Smooth muscle cell of the pulmonary artery (primary cell): ENCODE data around the gene HES5. TPM values are rescaled to one million over a fixed set of nuclear protein-coding genes. Genes with fewer than 3 reads are reported as not detected.

ENCODE experiments used
- total RNA-seq: library from RNA; depleted of rRNA; stranded (reverse); fragments of >200 nt; gene quantifications from 2 replicates; pipeline ENCODE4 v1.2.3, GENCODE V29; 2014

Gene HES5, protein sequence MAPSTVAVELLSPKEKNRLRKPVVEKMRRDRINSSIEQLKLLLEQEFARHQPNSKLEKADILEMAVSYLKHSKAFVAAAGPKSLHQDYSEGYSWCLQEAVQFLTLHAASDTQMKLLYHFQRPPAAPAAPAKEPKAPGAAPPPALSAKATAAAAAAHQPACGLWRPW
- total RNA-seq: not detected in 2 replicates

DNA sequence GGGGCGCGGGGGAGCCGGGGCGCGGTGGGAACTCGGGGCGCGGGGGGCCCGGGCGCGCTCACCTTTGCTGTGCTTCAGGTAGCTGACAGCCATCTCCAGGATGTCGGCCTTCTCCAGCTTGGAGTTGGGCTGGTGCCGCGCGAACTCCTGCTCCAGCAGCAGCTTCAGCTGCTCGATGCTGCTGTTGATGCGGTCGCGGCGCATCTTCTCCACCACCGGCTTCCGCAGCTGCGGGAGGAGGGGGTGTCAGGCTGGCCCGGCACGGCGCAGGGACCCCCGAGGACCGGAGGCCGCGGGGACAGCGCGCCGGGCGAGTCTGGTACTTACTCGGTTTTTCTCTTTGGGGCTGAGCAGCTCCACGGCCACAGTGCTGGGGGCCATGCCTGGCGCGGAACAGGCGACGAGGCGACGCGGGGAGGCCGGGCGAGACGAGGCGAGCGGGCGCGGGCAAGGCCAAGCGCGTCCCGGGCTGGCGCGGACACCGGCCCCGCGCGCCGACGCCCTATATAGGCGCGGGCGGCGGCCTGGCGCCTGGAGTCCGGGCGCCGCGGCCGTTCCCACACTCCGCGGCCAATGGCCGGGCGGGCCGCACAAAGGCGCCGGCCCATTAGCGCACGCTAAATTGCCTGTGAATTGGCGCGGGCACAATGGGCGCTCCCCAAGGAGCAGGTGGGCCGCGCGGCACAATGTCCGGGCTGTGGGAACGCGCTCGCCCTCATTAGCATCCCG lies at the start of gene HES5:
Gene HES5, minus strand, starts transcription at position 480 of the 729 bp plus-strand sequence. Its CDS starts 99 bp downstream, at position 381.

DNA sequence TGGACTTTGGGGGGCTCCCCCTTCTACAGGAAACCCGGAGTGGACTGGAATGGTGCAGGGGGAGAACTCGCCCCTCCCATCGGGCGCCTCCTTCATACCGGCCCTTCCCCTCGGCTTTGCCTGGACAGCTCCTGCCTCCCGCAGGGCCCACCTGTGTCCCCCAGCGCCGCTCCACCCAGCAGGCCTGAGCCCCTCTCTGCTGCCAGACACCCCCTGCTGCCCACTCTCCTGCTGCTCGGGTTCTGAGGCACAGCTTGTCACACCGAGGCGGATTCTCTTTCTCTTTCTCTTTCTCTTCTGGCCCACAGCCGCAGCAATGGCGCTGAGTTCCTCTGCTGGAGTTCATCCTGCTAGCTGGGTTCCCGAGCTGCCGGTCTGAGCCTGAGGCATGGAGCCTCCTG lies 26.2 kb upstream of the HES5 start, which contains the start of gene TNFRSF14:
Gene TNFRSF14, plus strand, starts transcription at position 95 of the 401 bp plus-strand sequence. Its CDS starts 294 bp downstream, at position 389.

DNA sequence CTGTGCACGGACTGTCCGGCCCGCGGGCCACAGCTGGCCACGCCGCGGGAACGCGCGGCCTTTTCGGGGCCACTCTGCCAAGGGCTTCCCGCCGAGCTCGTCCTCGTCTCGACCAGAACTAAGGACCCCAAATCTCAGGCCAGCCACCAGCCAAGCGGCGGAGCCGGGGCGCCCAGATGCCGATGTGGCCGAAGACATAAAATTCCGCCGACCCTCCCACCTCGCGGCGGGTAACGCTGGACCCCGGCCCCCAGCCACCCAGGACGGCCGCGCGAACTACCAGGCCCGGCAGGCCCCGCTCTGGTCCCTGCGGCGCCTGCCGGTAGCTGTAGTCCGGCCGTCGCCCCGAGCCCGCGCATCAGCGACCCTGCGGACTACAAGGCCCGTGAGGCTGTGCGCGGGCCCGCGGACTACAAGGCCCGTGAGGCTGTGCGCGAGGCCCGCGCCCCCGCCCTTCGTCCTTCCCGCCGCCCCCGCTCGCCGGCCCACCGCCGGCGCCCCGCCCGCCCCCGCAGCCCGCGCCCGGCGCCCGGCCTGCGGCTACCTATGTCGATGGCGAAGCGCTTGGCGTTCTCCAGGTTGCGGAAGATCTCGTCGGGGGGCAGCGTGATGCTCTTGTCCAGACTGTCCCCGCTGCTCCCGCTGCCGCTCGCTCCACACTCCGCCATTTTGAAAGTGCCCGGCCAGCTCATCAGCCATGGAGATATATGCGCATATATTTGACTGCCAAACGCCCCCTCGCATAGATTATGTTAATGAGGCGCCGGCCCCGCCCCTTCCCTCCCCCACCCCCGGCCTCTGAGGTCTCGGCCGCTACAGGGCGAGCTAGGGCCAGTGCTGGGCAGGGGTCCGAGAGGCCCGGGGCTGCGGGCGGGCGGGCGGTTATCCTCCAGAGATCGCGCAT lies 3.9 kb downstream of the HES5 start, which contains the start of gene PANK4:
Gene PANK4, minus strand, starts transcription at position 677 of the 904 bp plus-strand sequence. Its CDS starts 9 bp downstream, at position 668.

Other genes with a start within 250 kb of the HES5 start
- gene MORN1, start 138.7 kb downstream of the HES5 start, total RNA-seq: 15.4 and 20.0 TPM in 2 replicates
- gene RER1, start 138.4 kb downstream of the HES5 start, total RNA-seq: 112 TPM in 2 replicates
- 27.2 and 43.2 TPM in 2 replicates for gene PEX10, start 117.7 kb downstream of the HES5 start, total RNA-seq
- 0.33 and 0.53 TPM in 2 replicates for gene PLCH2, start 54.0 kb downstream of the HES5 start, total RNA-seq
- 22.0 and 23.2 TPM in 2 replicates for gene PANK4, start 3.7 kb downstream of the HES5 start, total RNA-seq
- gene TNFRSF14, start 26.1 kb upstream of the HES5 start, total RNA-seq: 19.3 and 25.0 TPM in 2 replicates
- gene PRXL2B, start 56.5 kb upstream of the HES5 start, total RNA-seq: 15.2 and 16.9 TPM in 2 replicates
- gene MMEL1, start 102.8 kb upstream of the HES5 start, total RNA-seq: 0.39 TPM in 1 of 2 replicates, not detected in the other